B cell (primary cell): Measurements from ENCODE around the gene ULBP2. TPM values are rescaled to one million over a fixed set of nuclear protein-coding genes. Genes with fewer than 3 reads are reported as not detected.

Source experiments
- ATAC-seq: fragments of 200-7000 bp; cut with Tn5 transposase; one replicate; pipeline ENCODE4 v1.10.0; 2021; ENCODE audit warnings: low read depth, mild to moderate bottlenecking, moderate number of reproducible peaks, moderate library complexity
- CTCF ChIA-PET: fragments of 350-600 bp; sonication (Branson Sonifier 250); formaldehyde crosslinking; loops from one replicate; lab custom pipeline; 2021; ENCODE audit warnings: antibody characterized with exemption, inconsistent platforms; lab: Charles Lee
- POLR2A ChIA-PET: fragments of 350-600 bp; sonication (Branson Sonifier 250); formaldehyde crosslinking; loops from one replicate; lab custom pipeline; 2021; ENCODE audit warnings: antibody characterized with exemption; lab: Charles Lee
- DNase-seq: peaks from one replicate; pipeline ENCODE4 v3.0.0; 2013
- H2AFZ ChIP-seq: 2 replicates; pipeline ENCODE4 v1.6.1; 2012; ENCODE audit warnings: mild to moderate bottlenecking, low read depth, low read length; ENCODE audit not compliant: insufficient read depth, poor library complexity, severe bottlenecking
- H3K27ac ChIP-seq, 2 donors: 1 replicate in 1 of 2; 2 replicates in 1 of 2; pipeline ENCODE4 v1.5.1; 2012 to 2013; ENCODE audit warnings: low read length in 2 of 2, mild to moderate bottlenecking in 2 of 2, moderate library complexity in 1 of 2
- H3K27me3 ChIP-seq, 4 experiments: fragments of 200-600 bp in 1 of 4; sonication (generic) in 1 of 4; replicated peaks in 1 of 4; 1 replicate in 2 of 4; 2 replicates in 2 of 4; pipeline versions ENCODE4 v1.6.1 to v1.7.0; 2013 to 2016; ENCODE audit warnings: low read length in 3 of 4, mild to moderate bottlenecking in 2 of 4, mixed read lengths in 1 of 4, moderate library complexity in 1 of 4; ENCODE audit not compliant: insufficient read depth in 4 of 4, control insufficient read depth in 3 of 4; ENCODE audit errors: control extremely low read depth in 1 of 4
- H3K36me3 ChIP-seq, 2 experiments: replicated peaks in 1 of 2; 1 replicate in 1 of 2; 2 replicates in 1 of 2; pipeline versions ENCODE4 v1.6.1 to v1.7.1; 2013; ENCODE audit warnings: low read length in 1 of 2; ENCODE audit not compliant: insufficient read depth in 2 of 2, control insufficient read depth in 1 of 2; ENCODE audit errors: control extremely low read depth in 1 of 2, extremely low read depth in 1 of 2
- H3K4me1 ChIP-seq, 2 donors: fragments of 200-600 bp in 1 of 2; sonication (generic) in 1 of 2; 1 replicate in 1 of 2; 2 replicates in 1 of 2; pipeline versions ENCODE4 v1.5.1 to v1.6.1; 2013 to 2017; ENCODE audit warnings: low read length in 2 of 2; ENCODE audit not compliant: control insufficient read depth in 2 of 2, insufficient read depth in 2 of 2
- H3K4me2 ChIP-seq: replicated peaks from 2 replicates; pipeline ENCODE3; 2012; ENCODE audit warnings: mild to moderate bottlenecking, low read depth, low read length; ENCODE audit not compliant: poor library complexity, severe bottlenecking
- H3K4me3 ChIP-seq, 5 experiments: fragments of 200-600 bp in 1 of 5; sonication (generic) in 1 of 5; 1 replicate in 3 of 5; 2 replicates in 2 of 5; pipeline versions ENCODE4 v1.5.1 to v1.7.0; 2011 to 2016; ENCODE audit warnings: low read length in 4 of 5, mild to moderate bottlenecking in 4 of 5, low read depth in 2 of 5, control low read depth in 1 of 5, moderate library complexity in 1 of 5; ENCODE audit not compliant: insufficient read depth in 1 of 5; ENCODE audit errors: control extremely low read depth in 1 of 5, extremely low read depth in 1 of 5
- H3K79me2 ChIP-seq: fragments of 200-600 bp; sonication (generic); one replicate; pipeline ENCODE4 v1.6.0; 2016; ENCODE audit warnings: low read length; ENCODE audit not compliant: control insufficient read depth, insufficient read depth
- H3K9ac ChIP-seq: fragments of 200-600 bp; sonication (generic); 2 replicates; pipeline ENCODE4 v1.6.1; 2017; ENCODE audit warnings: mild to moderate bottlenecking, low read length, moderate library complexity
- H3K9me3 ChIP-seq, 3 donors: one replicate each; pipeline versions ENCODE4 v1.6.1 to v1.7.1; 2013; ENCODE audit warnings: low read length in 2 of 3; ENCODE audit not compliant: control insufficient read depth in 2 of 3, insufficient read depth in 1 of 3; ENCODE audit errors: control extremely low read depth in 1 of 3
- H4K20me1 ChIP-seq: 2 replicates; pipeline ENCODE4 v1.6.0; 2012; ENCODE audit warnings: mild to moderate bottlenecking, low read length; ENCODE audit not compliant: insufficient read depth, control insufficient read depth, poor library complexity, severe bottlenecking
- H3K27ac Mint-ChIP-seq: one replicate; pipeline ENCODE4 v1.8.0; 2021; ENCODE audit warnings: mixed read lengths
- H3K27me3 Mint-ChIP-seq: one replicate; pipeline ENCODE4 v1.8.0; 2021; ENCODE audit warnings: mixed read lengths
- H3K4me1 Mint-ChIP-seq: one replicate; pipeline ENCODE4 v1.8.0; 2021; ENCODE audit warnings: mixed read lengths
- H3K4me3 Mint-ChIP-seq: one replicate; pipeline ENCODE4 v1.8.0; 2021; ENCODE audit warnings: mixed read lengths
- H3K9me3 Mint-ChIP-seq: one replicate; pipeline ENCODE4 v1.8.0; 2022; ENCODE audit warnings: mixed read lengths; ENCODE audit not compliant: insufficient read depth
- CTCF ChIP-seq: fragments of 200-600 bp; IDR thresholded peaks from one replicate; pipeline ENCODE4 v1.8.0; 2022; ENCODE audit warnings: antibody characterized with exemption, mild to moderate bottlenecking
- EZH2 ChIP-seq: IDR thresholded peaks from 2 replicates; pipeline ENCODE4 v1.6.1; 2012; ENCODE audit warnings: borderline replicate concordance, low read depth, mild to moderate bottlenecking, moderate library complexity, low read length; ENCODE audit not compliant: insufficient read depth, poor library complexity, severe bottlenecking
- WGBS: methylation state at CpG from one replicate; pipeline ENCODE4 v1.1.5; 2013; ENCODE audit warnings: missing lambda C conversion rate; ENCODE audit not compliant: insufficient coverage; 5-methylcytosine and 5-hydroxymethylcytosine counted together
- intact Hi-C: fragments of 100-400 bp; cut with micrococcal nuclease; formaldehyde crosslinking; loops from one replicate; pipeline ENCODE4 v1.10.0; 2022
- polyA plus RNA-seq: library from polyadenylated mRNA; depleted of rRNA; stranded (reverse); fragments of >200 nt; gene quantifications from 2 replicates; pipeline ENCODE4 v1.2.3, GENCODE V29; 2012
- total RNA-seq, 2 donors: library from RNA; stranded (reverse); fragments of 120-200 nt in 1 of 2; gene quantifications; 1 replicate in 1 of 2; 2 replicates in 1 of 2; pipeline versions ENCODE4 v1.2.3 to v1.2.4, GENCODE V29; 2013 to 2022

The ULBP2 gene
- total and polyA plus RNA-seq, 2 donors (not counting 1 experiment from before 2014, with no cell fraction given), result 0.31 TPM; not detected in 1

- H4K20me1 ChIP-seq, result no peaks in the 10 kb centered on the region
- TF ChIP-seq EZH2, result no peak
- TF ChIP-seq CTCF, result no peak
- peaks cover 0 to 5% (median 0%) of the 10 kb centered on the region in 3 donors for H3K9me3 ChIP-seq
- intact Hi-C loops, result no loop called here
- no peak overlapping the region for H3K27ac ChIP-seq
- H3K9ac ChIP-seq, result no peak overlapping the region
- no peaks in the 10 kb centered on the region for H3K36me3 ChIP-seq
- ChIA-PET CTCF (no interaction called here), POLR2A (no interaction called here)
- H3K27me3 Mint-ChIP-seq, result peaks cover 70% of the 10 kb centered on the region
- no peak overlapping the region for H3K27ac Mint-ChIP-seq
- peaks cover 0 to 50% (median 21%) of the 10 kb centered on the region in 4 experiments for H3K27me3 ChIP-seq
- H3K4me2 ChIP-seq, result no peak overlapping the region
- no peaks in the 10 kb centered on the region for H3K4me1 Mint-ChIP-seq
- H3K79me2 ChIP-seq, result no peaks in the 10 kb centered on the region
- no peak overlapping the region for H3K4me3 Mint-ChIP-seq
- H2AFZ ChIP-seq, result no peak overlapping the region
- no peak overlapping the region for H3K4me3 ChIP-seq
- no peak for ATAC-seq
- peaks cover 0 to 3% of the 10 kb centered on the region in 2 donors for H3K4me1 ChIP-seq
- H3K9me3 Mint-ChIP-seq, result no peaks in the 10 kb centered on the region
- no peak for DNase-seq
- 29% methylated on average over 2 of the region's 3 CpGs for WGBS
These were observed 33.0 kb downstream of the ULBP2 start for GRCh38 chr6:149974825-149975224.

GRCh38 chr6:149975400-149975799 lies 33.6 kb downstream of the ULBP2 start:
- no peak for ATAC-seq
- Mint-ChIP-seq H3K4me3 (no peak overlapping the region), H3K27ac (no peak overlapping the region), H3K9me3 (no peaks in the 10 kb centered on the region), H3K27me3 (peaks cover 67% of the 10 kb centered on the region), H3K4me1 (no peaks in the 10 kb centered on the region)
- no peak overlapping the region for H2AFZ ChIP-seq
- intact Hi-C loops, result no loop called here
- no peaks in the 10 kb centered on the region for H3K36me3 ChIP-seq
- no peak overlapping the region for H3K9ac ChIP-seq
- no peak for TF ChIP-seq CTCF
- TF ChIP-seq EZH2, result no peak
- POLR2A ChIA-PET, result no interaction called here
- H3K4me3 ChIP-seq, result no peak overlapping the region
- H3K27me3 ChIP-seq, result peaks cover 0 to 45% (median 19%) of the 10 kb centered on the region in 4 experiments
- no peaks in the 10 kb centered on the region for H3K79me2 ChIP-seq
- H3K4me2 ChIP-seq, result no peak overlapping the region
- CTCF ChIA-PET, result no interaction called here
- H4K20me1 ChIP-seq, result no peaks in the 10 kb centered on the region
- peaks cover 0 to 3% of the 10 kb centered on the region in 2 donors for H3K4me1 ChIP-seq
- no peak for DNase-seq
- H3K9me3 ChIP-seq, result peaks cover 0 to 4% (median 0%) of the 10 kb centered on the region in 3 donors
- H3K27ac ChIP-seq, result no peak overlapping the region
